Left renal pelvis (tissue), 4 donors: ENCODE measurements around the gene INVS. TPM values are rescaled to one million over a fixed set of nuclear protein-coding genes. Genes with fewer than 3 reads are reported as not detected.
"Not testable (repeated sequence)": the region's sequence is repeated elsewhere in the genome, so short reads cannot be mapped to it uniquely, and the experiment has no call there.

Experiments
- DNase-seq, 4 donors: peaks; one replicate each; pipeline ENCODE4 v3.0.0-alpha.2; 2013; ENCODE audit warnings: low read depth in 4 of 4, low spot score in 3 of 4
- polyA plus RNA-seq, 4 donors: library from polyadenylated mRNA; unstranded; fragments of 120-200 nt; gene quantifications; one replicate each; pipeline ENCODE4 v1.2.1, GENCODE V29; 2013; ENCODE audit not compliant: insufficient read length in 4 of 4

The INVS gene
- polyA plus RNA-seq, 4 donors = 14.2 to 23.1 (median 16.8) TPM

GRCh38 chr9:100117316-100117715, 18.3 kb downstream of the INVS start:
- no peak for DNase-seq

- DNase-seq = no peak
Measured at GRCh38 chr9:100120286-100120685, 21.2 kb downstream of the INVS start.

- DNase-seq = no peak
Measured at GRCh38 chr9:100125236-100125635, 26.2 kb downstream of the INVS start.

- DNase-seq = no peak
Measured at GRCh38 chr9:100125910-100126309, 26.9 kb downstream of the INVS start.

GRCh38 chr9:100126423-100126822, 27.4 kb downstream of the INVS start:
- DNase-seq = no peak

GRCh38 chr9:100129772-100130171, 30.7 kb downstream of the INVS start:
- DNase-seq = no peak

GRCh38 chr9:100131216-100131615, 32.2 kb downstream of the INVS start:
- no peak for DNase-seq

GRCh38 chr9:100131875-100132430, 32.9 kb downstream of the INVS start:
- DNase-seq = no peak

GRCh38 chr9:100134731-100135130, 35.7 kb downstream of the INVS start:
- DNase-seq = no peak

- not testable (repeated sequence) for DNase-seq
Measured at GRCh38 chr9:100136799-100137198, 37.8 kb downstream of the INVS start.

- DNase-seq = not testable (repeated sequence)
Measured at GRCh38 chr9:100140303-100140702, 41.3 kb downstream of the INVS start.

GRCh38 chr9:100141862-100142261, 42.8 kb downstream of the INVS start:
- DNase-seq = not testable (repeated sequence)

- not testable (repeated sequence) for DNase-seq
Measured at GRCh38 chr9:100145167-100145934, 46.3 kb downstream of the INVS start.

GRCh38 chr9:100145976-100146375, 46.9 kb downstream of the INVS start:
- not testable (repeated sequence) for DNase-seq

- DNase-seq = no peak
Measured at GRCh38 chr9:100150214-100150613, 51.2 kb downstream of the INVS start.

- no peak for DNase-seq
Measured at GRCh38 chr9:100160021-100160420, 61.0 kb downstream of the INVS start.

- no peak for DNase-seq
Measured at GRCh38 chr9:100167176-100167575, 68.1 kb downstream of the INVS start.

- DNase-seq = no peak
Measured at GRCh38 chr9:100167915-100168654, 69.0 kb downstream of the INVS start.

GRCh38 chr9:100170085-100170484, 71.0 kb downstream of the INVS start:
- no peak for DNase-seq

- DNase-seq = no peak
Measured at GRCh38 chr9:100170556-100170955, 71.5 kb downstream of the INVS start.

- DNase-seq = no peak
Measured at GRCh38 chr9:100186356-100186755, 87.3 kb downstream of the INVS start.

- no peak for DNase-seq
Measured at GRCh38 chr9:100190339-100190738, 91.3 kb downstream of the INVS start.
